SKM-1 (cell line): Measurements from ENCODE around the gene SLC35B4.

Source experiments
- DNase-seq: peaks from one replicate; lab custom pipeline; 2025; ENCODE audit not compliant: unreplicated experiment; lab: John Stamatoyannopoulos, UW

SLC35B4 gene

GRCh38 chr7:134293002-134293740 lies 23.6 kb downstream of the SLC35B4 start:
- peak; percentile 40 for DNase-seq

- DNase-seq = no peak
These were observed 26.4 kb downstream of the SLC35B4 start for GRCh38 chr7:134290286-134290685.

GRCh38 chr7:134289841-134290240 lies 26.9 kb downstream of the SLC35B4 start:
- no peak for DNase-seq

- DNase-seq = no peak
These were observed 27.3 kb downstream of the SLC35B4 start for GRCh38 chr7:134289423-134289822.

DNA sequence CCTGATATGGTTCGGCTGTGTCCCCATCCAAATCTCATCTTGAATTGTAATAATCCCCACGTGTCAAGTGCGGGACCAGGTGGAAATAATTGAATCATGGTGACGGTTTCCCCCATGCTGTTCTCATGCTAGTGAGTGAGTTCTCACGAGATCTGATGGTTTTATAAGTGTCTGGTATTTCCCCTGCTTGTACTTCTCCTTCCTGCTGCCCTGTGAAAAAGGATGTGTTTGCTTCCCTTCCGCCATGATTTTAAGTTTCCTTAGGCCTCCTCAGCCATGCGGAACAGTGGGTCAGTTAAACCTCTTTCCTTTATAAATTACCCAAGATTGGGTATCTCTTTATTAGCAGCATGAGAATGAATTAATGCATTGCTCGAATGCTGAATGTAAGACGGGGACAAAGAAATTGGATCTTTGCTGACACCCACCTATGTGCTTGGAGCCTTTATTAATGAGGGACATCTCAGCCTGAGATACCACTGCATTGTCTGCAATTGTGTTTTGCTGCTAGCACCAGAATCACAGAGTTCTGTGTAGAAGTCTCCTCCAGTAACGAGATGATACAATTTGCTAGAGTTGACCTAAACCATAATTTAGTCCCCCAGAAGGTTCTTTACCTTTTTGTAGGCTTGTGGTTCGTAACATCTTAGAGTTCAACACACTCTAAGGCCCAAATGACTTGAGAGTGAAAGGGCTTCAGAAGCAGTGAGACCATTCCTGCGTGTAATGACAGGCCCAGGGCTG lies 28.6 kb downstream of the SLC35B4 start:
- DNase-seq = no peak

DNA sequence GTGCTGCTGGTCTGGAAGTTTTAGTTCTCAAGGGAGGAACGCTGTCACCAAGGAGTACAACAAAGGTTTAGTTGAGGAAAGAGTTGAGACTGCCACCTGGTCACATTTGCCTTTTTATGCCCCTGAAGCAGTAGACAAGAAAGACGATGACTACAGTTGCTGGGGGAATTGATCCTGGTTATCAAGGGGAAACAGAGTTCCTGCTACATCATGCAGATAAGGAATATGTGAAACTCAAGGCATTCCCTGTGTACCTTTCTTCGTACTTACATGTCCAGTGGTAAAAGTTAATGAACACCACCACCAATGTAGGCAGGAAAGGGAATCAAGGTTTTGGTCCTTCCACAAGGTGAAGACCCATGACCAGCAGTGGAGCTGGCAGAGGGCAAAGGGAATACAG lies 31.8 kb downstream of the SLC35B4 start:
- DNase-seq = no peak

- DNase-seq = no peak
These were observed 32.7 kb downstream of the SLC35B4 start for GRCh38 chr7:134284011-134284410.

GRCh38 chr7:134280508-134280907 lies 36.2 kb downstream of the SLC35B4 start:
- DNase-seq = no peak

DNA sequence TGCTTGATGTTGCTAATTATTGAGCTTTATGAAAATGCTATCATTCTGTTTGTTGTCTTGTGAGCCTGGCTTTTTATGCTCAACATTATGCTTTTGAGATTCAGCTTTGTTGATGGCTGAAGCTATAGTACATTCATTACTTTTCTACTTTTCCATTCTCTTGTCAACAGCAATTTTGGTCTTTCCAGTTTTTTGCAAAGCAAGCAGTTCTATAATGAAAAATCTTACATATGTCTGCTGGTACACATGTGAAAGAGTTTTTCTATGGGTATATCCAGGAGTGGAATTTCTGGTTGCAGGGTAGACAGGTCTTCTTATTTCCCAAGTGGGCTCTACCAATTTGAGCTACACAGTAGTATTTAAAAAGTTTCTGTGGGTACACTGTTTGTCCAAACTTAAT lies 36.8 kb downstream of the SLC35B4 start:
- no peak for DNase-seq

GRCh38 chr7:134279336-134279735 lies 37.4 kb downstream of the SLC35B4 start:
- no peak for DNase-seq

DNA sequence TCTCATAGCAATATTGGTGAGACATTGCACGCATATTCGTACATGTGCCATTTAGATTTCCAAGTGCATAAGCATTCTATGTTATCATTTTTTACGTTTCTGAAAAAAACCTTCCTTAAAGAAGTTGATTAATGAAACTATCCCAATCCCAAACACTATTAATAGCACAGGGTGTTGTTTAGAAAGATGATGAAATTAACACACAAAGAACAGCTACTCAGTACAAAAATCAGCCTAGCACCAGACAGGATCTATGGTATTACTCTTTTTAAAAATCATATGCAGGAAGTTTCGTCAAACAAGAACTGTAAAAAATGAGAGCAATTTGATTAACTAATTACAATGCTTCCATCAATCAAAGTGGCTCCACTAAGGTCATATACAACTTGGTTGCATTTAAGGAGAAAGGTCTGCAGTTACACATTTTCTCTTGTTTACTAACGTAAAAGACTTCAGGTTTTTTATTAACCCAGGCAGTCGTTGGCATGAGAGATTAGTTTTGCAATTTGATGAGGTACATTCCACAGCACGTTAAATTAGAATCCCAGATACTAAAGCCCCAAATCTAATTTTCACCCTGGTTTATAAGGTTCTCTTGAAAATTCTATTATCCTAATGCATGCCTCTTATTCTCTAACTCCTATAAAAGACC lies 38.1 kb downstream of the SLC35B4 start:
- no peak for DNase-seq

DNA sequence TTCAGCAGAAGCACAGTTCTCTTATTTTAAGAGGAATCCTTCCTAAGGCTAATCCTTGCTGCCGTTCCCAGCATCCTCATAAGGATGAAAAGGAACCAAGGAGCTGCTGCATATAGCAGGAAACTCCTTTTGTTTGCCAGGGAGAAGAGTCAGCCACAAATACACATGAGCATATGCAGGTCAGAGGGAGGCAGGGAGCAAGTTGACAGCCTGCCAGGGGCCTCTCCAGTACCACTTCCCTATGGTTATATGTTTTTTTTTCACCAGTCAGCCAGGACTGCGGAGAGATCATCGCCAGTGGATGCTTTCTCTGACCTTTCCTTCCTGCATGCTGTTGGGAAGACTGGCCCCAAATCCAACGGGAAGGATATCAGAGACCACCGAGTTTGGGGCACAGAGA lies 39.8 kb downstream of the SLC35B4 start:
- no peak for DNase-seq

- DNase-seq = no peak
These were observed 54.4 kb downstream of the SLC35B4 start for GRCh38 chr7:134262322-134262721.

DNA sequence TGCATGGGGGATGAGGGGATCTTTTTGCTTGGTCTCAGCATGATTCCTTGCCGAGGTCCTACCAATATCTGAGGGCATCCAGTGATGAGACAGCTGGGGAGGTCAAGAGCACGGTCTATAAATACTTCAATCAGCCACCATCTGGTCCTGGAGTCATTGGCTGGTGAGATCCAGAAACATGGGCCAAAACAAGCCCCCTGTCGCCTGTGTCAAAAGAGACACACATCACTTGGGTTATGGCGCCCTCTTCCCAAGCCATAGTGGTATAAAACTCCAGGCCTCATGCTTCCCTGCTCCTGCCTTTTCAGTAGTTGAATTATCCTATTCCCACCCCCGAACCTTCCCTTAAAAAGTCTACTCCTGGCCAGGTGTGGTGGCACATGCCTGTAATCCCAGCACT lies 60.9 kb downstream of the SLC35B4 start:
- no peak for DNase-seq

- no peak for DNase-seq
These were observed 62.4 kb downstream of the SLC35B4 start for GRCh38 chr7:134254311-134254710.

GRCh38 chr7:134248196-134248595 lies 68.5 kb downstream of the SLC35B4 start:
- no peak for DNase-seq

GRCh38 chr7:134246761-134247160 lies 70.0 kb downstream of the SLC35B4 start:
- no peak for DNase-seq

- no peak for DNase-seq
These were observed 70.4 kb downstream of the SLC35B4 start for GRCh38 chr7:134246347-134246746.

- DNase-seq = no peak
These were observed 71.5 kb downstream of the SLC35B4 start for GRCh38 chr7:134245253-134245652.
